Vagina (tissue), 2 donors: ENCODE data around the gene RBPJL.

Source experiments
- POLR2A ChIP-seq, 2 donors: fragments of 450-650 bp; IDR thresholded peaks; one replicate each; pipeline ENCODE4 v1.6.1; 2017; ENCODE audit warnings: antibody characterized with exemption in 2 of 2, mild to moderate bottlenecking in 2 of 2, moderate library complexity in 2 of 2
- POLR2AphosphoS5 ChIP-seq, 2 donors: sonication (generic); formaldehyde crosslinking; IDR thresholded peaks; one replicate each; pipeline ENCODE4 v1.9.0; 2017; ENCODE audit warnings: antibody characterized with exemption in 2 of 2, mild to moderate bottlenecking in 2 of 2, low read depth in 1 of 2; ENCODE audit not compliant: insufficient read depth in 1 of 2
- TF ChIP-seq, protein P1 (sequence below), 3 experiments: fragments of 450-650 bp in 2 of 3; fragments of 200-600 bp in 1 of 3; sonication (generic) in 1 of 3; IDR thresholded peaks; one replicate each; pipeline ENCODE4 v1.5.1; 2017 to 2019; ENCODE audit warnings: antibody characterized with exemption in 3 of 3, mild to moderate bottlenecking in 2 of 3, moderate library complexity in 2 of 3

GRCh38 chr20:45345104-45345936 is 38.7 kb downstream of the RBPJL start:
- TF ChIP-seq, protein P1, sequence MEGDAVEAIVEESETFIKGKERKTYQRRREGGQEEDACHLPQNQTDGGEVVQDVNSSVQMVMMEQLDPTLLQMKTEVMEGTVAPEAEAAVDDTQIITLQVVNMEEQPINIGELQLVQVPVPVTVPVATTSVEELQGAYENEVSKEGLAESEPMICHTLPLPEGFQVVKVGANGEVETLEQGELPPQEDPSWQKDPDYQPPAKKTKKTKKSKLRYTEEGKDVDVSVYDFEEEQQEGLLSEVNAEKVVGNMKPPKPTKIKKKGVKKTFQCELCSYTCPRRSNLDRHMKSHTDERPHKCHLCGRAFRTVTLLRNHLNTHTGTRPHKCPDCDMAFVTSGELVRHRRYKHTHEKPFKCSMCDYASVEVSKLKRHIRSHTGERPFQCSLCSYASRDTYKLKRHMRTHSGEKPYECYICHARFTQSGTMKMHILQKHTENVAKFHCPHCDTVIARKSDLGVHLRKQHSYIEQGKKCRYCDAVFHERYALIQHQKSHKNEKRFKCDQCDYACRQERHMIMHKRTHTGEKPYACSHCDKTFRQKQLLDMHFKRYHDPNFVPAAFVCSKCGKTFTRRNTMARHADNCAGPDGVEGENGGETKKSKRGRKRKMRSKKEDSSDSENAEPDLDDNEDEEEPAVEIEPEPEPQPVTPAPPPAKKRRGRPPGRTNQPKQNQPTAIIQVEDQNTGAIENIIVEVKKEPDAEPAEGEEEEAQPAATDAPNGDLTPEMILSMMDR (IDR thresholded peaks at IDR 0.05): no peak
- TF ChIP-seq POLR2AphosphoS5 (IDR thresholded peaks at IDR 0.05; ENCODE audit: insufficient read depth in 1 of 2, low read depth in 1 of 2) (peak; percentile 14 to 42), POLR2A (IDR thresholded peaks at IDR 0.05) (no peak)
